ENCODE results near the gene BLNK.

DNA sequence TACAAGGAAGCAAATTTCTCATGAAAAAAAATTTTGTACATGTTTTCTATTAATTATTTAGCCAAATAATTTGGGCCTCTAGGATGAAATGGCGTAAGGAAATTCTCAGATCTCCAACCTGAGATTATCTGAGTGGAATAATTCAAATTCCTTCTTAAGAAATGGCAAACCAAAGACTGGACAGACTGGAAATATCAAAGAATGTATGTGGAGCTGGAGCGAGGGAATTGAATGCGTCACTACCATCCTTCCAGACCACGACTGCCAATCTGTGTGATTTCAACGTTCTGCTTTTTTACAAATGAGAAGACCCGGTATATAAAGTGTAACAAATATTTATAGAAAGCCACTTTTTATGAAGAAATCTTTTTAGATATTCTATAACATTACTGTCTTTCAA lies 12.4 kb upstream of the BLNK start:
- TF ChIP-seq, protein P1, sequence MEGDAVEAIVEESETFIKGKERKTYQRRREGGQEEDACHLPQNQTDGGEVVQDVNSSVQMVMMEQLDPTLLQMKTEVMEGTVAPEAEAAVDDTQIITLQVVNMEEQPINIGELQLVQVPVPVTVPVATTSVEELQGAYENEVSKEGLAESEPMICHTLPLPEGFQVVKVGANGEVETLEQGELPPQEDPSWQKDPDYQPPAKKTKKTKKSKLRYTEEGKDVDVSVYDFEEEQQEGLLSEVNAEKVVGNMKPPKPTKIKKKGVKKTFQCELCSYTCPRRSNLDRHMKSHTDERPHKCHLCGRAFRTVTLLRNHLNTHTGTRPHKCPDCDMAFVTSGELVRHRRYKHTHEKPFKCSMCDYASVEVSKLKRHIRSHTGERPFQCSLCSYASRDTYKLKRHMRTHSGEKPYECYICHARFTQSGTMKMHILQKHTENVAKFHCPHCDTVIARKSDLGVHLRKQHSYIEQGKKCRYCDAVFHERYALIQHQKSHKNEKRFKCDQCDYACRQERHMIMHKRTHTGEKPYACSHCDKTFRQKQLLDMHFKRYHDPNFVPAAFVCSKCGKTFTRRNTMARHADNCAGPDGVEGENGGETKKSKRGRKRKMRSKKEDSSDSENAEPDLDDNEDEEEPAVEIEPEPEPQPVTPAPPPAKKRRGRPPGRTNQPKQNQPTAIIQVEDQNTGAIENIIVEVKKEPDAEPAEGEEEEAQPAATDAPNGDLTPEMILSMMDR (IDR thresholded peaks at IDR 0.05 in 4 of 5, conservative IDR thresholded peaks at IDR 0.05 in 1 of 5), result no peak
- no peak for TF ChIP-seq POLR2A (IDR thresholded peaks at IDR 0.05)
